MCF 10A (cell line): Measurements from ENCODE around the gene PTRH1. TPM values are rescaled to one million over a fixed set of nuclear protein-coding genes. Genes with fewer than 3 reads are reported as not detected.
"Not testable (repeated sequence)": the region's sequence is repeated elsewhere in the genome, so short reads cannot be mapped to it uniquely, and the experiment has no call there.

Experiments used
- BruUV-seq: library from RNA; stranded (reverse); fragments of 400-500 nt; replicated peaks from 2 replicates; lab custom pipeline; 2021; lab: Mats Ljungman, UMichigan
- CTCF ChIA-PET: fragments of 300-600 bp; sonication (Branson Sonifier 250); formaldehyde crosslinking; extraction: SDS; loops from one replicate; lab custom pipeline; 2021; ENCODE audit warnings: antibody characterized with exemption, inconsistent platforms; lab: Yijun Ruan, JAX
- POLR2A ChIA-PET: fragments of 300-600, 350-650 bp; sonication (Branson Sonifier 250); formaldehyde crosslinking; extraction: SDS; loops from one replicate; lab custom pipeline; 2020; ENCODE audit warnings: antibody characterized with exemption, inconsistent platforms; lab: Yijun Ruan, JAX
- DNase-seq: peaks from one replicate; pipeline ENCODE4 v3.0.0-alpha.2; 2018; ENCODE audit not compliant: unreplicated experiment
- H3K27ac Mint-ChIP-seq: one replicate; pipeline ENCODE4 v1.8.0; 2022; ENCODE audit warnings: mild to moderate bottlenecking, low read depth, mixed read lengths; ENCODE audit not compliant: unreplicated experiment
- H3K27me3 Mint-ChIP-seq: one replicate; pipeline ENCODE4 v1.8.0; 2022; ENCODE audit warnings: mixed read lengths; ENCODE audit not compliant: insufficient read depth, unreplicated experiment
- H3K36me3 Mint-ChIP-seq: one replicate; pipeline ENCODE4 v1.8.0; 2022; ENCODE audit warnings: mild to moderate bottlenecking, moderate library complexity, mixed read lengths; ENCODE audit not compliant: insufficient read depth, unreplicated experiment
- H3K4me1 Mint-ChIP-seq: one replicate; pipeline ENCODE4 v1.8.0; 2022; ENCODE audit warnings: mixed read lengths; ENCODE audit not compliant: insufficient read depth, unreplicated experiment
- H3K4me3 Mint-ChIP-seq: one replicate; pipeline ENCODE4 v1.8.0; 2022; ENCODE audit warnings: mild to moderate bottlenecking, moderate library complexity, mixed read lengths; ENCODE audit not compliant: unreplicated experiment
- H3K9me3 Mint-ChIP-seq: one replicate; pipeline ENCODE4 v1.8.0; 2022; ENCODE audit warnings: mixed read lengths; ENCODE audit not compliant: unreplicated experiment
- intact Hi-C: fragments of 100-400 bp; cut with micrococcal nuclease; formaldehyde crosslinking; loops from 2 replicates; pipeline ENCODE4 v1.14.1; 2022
- total RNA-seq: library from RNA; stranded (reverse); gene quantifications from 2 replicates; pipeline ENCODE4 v1.2.3, GENCODE V29; 2022
- TF ChIP-seq, protein P1 (sequence below): fragments of 200-600 bp; IDR thresholded peaks from one replicate; pipeline ENCODE4 v1.8.0; 2022; ENCODE audit warnings: antibody characterized with exemption, mild to moderate bottlenecking; ENCODE audit not compliant: unreplicated experiment

PTRH1 gene
- total RNA-seq, 1 experiment from 2014 or later: 35.2 TPM

DNA sequence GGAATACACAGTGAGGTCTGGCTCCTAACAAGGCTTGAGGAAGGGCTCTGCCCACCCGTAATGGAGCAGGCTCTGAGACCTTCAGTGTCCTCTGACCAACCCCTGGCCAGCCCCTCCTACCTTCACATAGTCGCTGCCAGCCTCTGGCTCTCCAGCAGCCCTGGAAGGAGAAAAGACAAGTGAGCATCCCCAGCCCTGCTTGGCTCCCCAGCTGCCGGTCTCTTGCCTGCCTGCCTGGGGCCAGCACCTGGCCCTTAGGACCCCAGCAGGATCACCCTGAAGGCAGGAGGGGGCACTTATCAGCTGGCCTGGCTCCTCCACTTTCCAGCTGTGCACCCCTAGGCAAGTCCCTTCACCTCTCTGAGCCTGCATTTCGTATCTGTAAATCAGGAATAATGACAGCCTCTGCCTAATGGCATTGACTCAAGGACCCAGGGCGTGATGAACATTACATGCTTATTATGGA is 46.1 kb upstream of the PTRH1 start:
- Mint-ChIP-seq H3K4me1 (no peaks in the 10 kb centered on the region), H3K4me3 (no peak overlapping the region), H3K27ac (no peak overlapping the region), H3K27me3 (peaks cover 15% of the 10 kb centered on the region), H3K9me3 (peaks cover 7% of the 10 kb centered on the region), H3K36me3 (peaks cover 6% of the 10 kb centered on the region)
- intact Hi-C loops: no loop called here
- no peak for DNase-seq
- TF ChIP-seq, protein P1, sequence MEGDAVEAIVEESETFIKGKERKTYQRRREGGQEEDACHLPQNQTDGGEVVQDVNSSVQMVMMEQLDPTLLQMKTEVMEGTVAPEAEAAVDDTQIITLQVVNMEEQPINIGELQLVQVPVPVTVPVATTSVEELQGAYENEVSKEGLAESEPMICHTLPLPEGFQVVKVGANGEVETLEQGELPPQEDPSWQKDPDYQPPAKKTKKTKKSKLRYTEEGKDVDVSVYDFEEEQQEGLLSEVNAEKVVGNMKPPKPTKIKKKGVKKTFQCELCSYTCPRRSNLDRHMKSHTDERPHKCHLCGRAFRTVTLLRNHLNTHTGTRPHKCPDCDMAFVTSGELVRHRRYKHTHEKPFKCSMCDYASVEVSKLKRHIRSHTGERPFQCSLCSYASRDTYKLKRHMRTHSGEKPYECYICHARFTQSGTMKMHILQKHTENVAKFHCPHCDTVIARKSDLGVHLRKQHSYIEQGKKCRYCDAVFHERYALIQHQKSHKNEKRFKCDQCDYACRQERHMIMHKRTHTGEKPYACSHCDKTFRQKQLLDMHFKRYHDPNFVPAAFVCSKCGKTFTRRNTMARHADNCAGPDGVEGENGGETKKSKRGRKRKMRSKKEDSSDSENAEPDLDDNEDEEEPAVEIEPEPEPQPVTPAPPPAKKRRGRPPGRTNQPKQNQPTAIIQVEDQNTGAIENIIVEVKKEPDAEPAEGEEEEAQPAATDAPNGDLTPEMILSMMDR: no peak
- no TSS peak for BruUV-seq
- POLR2A ChIA-PET: interaction anchor here (0.7 to 0.9 kb wide), 2 partner anchors 9 to 12 kb away, joined by 3 read pairs; no protein-coding TSS in a partner anchor
- CTCF ChIA-PET: no interaction called here

DNA sequence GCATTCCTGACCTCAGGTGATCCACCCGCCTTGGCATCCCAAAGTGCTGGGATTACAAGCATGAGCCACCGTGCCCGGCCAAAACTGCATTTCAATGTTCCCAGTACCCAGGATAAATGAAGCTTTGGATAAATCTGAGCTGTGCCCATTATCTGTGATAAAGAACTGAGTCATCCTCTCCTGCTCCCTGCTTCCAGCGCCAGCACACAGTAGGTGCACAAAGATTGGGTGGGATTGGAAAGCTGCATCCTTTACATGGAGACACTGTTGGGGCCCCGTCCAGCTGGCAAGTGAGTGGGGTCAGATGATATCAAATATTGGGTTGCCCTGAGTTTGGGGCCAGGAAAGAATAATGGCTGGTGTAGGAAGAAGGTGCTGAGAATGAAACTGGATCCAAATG is 45.6 kb upstream of the PTRH1 start:
- Mint-ChIP-seq H3K27ac (no peak overlapping the region), H3K27me3 (peaks cover 15% of the 10 kb centered on the region), H3K4me3 (no peak overlapping the region), H3K36me3 (peaks cover 6% of the 10 kb centered on the region), H3K9me3 (peaks cover 7% of the 10 kb centered on the region), H3K4me1 (no peaks in the 10 kb centered on the region)
- ChIA-PET CTCF (no interaction called here), POLR2A (interaction anchor here (0.7 to 0.9 kb wide), 2 partner anchors 10 to 12 kb away, joined by 3 read pairs; no protein-coding TSS in a partner anchor)
- intact Hi-C loops: no loop called here
- no TSS peak for BruUV-seq
- TF ChIP-seq, protein P1: no peak
- DNase-seq: no peak

DNA sequence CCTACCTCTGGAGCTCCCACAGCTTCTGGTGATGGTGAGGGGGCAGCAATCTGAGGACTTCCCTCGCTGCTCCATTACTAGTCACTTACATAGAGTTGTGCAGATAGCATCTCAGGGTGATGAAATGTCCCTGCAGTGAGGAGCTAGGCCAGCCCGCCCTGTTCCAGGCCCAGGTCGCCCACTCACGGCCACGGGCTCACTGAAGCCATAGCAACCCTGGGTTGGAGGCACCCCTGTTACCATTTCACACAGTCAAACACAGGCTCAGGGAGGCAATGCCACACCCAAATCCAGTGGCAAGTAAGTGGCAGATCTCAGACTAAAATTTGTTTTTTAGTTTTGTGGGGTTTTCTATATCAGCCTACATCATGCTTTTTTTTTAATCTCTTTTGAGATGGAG is 43.4 kb upstream of the PTRH1 start:
- ChIA-PET POLR2A (interaction anchor here (0.7 kb wide), 1 partner anchor 211 kb away, joined by 3 read pairs; no protein-coding TSS in a partner anchor), CTCF (interaction anchor here (0.5 to 0.6 kb wide), 2 partner anchors 11 to 128 kb away, joined by 4 read pairs; no protein-coding TSS in a partner anchor)
- intact Hi-C loops: no loop called here
- DNase-seq: no peak
- TF ChIP-seq, protein P1: no peak
- BruUV-seq: no TSS peak
- H3K4me3 Mint-ChIP-seq: no peak overlapping the region
- no peaks in the 10 kb centered on the region for H3K9me3 Mint-ChIP-seq
- H3K27me3 Mint-ChIP-seq: peaks cover 23% of the 10 kb centered on the region
- H3K36me3 Mint-ChIP-seq: peaks cover 6% of the 10 kb centered on the region
- no peak overlapping the region for H3K27ac Mint-ChIP-seq
- no peaks in the 10 kb centered on the region for H3K4me1 Mint-ChIP-seq

DNA sequence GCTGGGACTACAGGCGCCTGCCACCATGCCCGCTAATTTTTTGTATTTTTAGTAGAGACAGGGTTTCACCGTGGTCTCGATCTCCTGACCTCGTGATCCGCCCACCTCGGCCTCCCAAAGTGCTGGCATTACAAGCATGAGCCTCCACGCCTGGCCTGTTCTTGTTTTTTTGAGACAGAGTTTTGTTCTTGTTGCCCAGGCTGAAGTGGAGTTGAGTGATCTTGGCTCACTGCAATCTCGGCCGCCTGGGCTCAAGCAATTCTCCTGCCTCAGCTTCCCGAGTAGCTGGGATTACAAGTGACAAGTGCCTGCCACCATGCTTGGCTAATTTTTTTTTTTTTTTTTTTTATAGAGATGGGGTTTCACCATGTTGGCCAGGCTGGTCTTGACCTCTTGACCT is 41.3 kb upstream of the PTRH1 start:
- H3K9me3 Mint-ChIP-seq, DNase-seq, H3K4me3 Mint-ChIP-seq, BruUV-seq, H3K27ac Mint-ChIP-seq, H3K36me3 Mint-ChIP-seq, intact Hi-C loops, H3K4me1 Mint-ChIP-seq: not testable (repeated sequence)
- CTCF ChIA-PET: interaction anchor here (1.1 kb wide), 1 partner anchor 16 kb away, joined by 7 read pairs; no protein-coding TSS in a partner anchor
- POLR2A ChIA-PET: interaction anchor here (0.6 to 1.4 kb wide), 2 partner anchors 9 to 17 kb away, joined by 5 to 6 read pairs; no protein-coding TSS in a partner anchor
- H3K27me3 Mint-ChIP-seq: peaks cover 29% of the 10 kb centered on the region
